K562 (cell line): ENCODE data around the gene MFSD11. TPM values are rescaled to one million over a fixed set of nuclear protein-coding genes. Genes with fewer than 3 reads are reported as not detected.

ENCODE experiments used
- ATAC-seq: fragments of 200-7000 bp; cut with Tn5 transposase; 3 replicates; pipeline ENCODE4 v1.9.1; 2020; ENCODE audit warnings: moderate library complexity
- BruUV-seq: library from RNA; stranded (reverse); fragments of 400-500 nt; replicated peaks from 2 replicates; lab custom pipeline; 2021; lab: Mats Ljungman, UMichigan
- CTCF ChIA-PET: fragments of 300-600 bp; formaldehyde crosslinking; extraction: SDS; loops from one replicate; lab custom pipeline; 2021; ENCODE audit warnings: low intra/inter-chr PET ratio; lab: Yijun Ruan, JAX
- POLR2A ChIA-PET: fragments of 300-600, 350-650 bp; sonication (Branson Sonifier 250); formaldehyde crosslinking; extraction: SDS; loops from one replicate; lab custom pipeline; 2021; ENCODE audit warnings: antibody characterized with exemption, inconsistent platforms; lab: Yijun Ruan, JAX
- DNase-seq, 4 experiments: peaks; one replicate each; pipeline versions ENCODE4 v3.0.0 to v3.0.0-alpha.2; 2011 to 2018; ENCODE audit warnings: low spot score in 3 of 4, mixed read lengths in 3 of 4; ENCODE audit errors: extremely low read depth in 1 of 4
- FAIRE-seq: peaks from 2 replicates; lab custom pipeline; 2011; peaks lifted over from hg19 to GRCh38; lab: Jason Lieb, UNC
- H2AFZ ChIP-seq: 2 replicates; pipeline ENCODE4 v1.6.0; 2011; ENCODE audit warnings: low read depth, low read length, control low read depth, inconsistent platforms
- H3K27ac ChIP-seq: fragments of 200-600 bp; 3 replicates; pipeline ENCODE4 v1.8.0; 2011; ENCODE audit warnings: low read depth, mild to moderate bottlenecking, control low read depth, inconsistent platforms, low read length, moderate library complexity, mixed read lengths; ENCODE audit errors: extremely low read depth
- H3K27me3 ChIP-seq, 2 experiments: fragments of 300-600 bp in 1 of 2; 2 replicates in 1 of 2; 3 replicates in 1 of 2; pipeline versions ENCODE4 v1.6.0 to v1.8.0; 2011; ENCODE audit warnings: inconsistent platforms in 2 of 2, low read length in 2 of 2, mild to moderate bottlenecking in 1 of 2, mixed read lengths in 1 of 2, moderate library complexity in 1 of 2; ENCODE audit not compliant: control insufficient read depth in 2 of 2, insufficient read depth in 2 of 2
- H3K36me3 ChIP-seq: fragments of 300-600 bp; 3 replicates; pipeline ENCODE4 v1.8.0; 2011; ENCODE audit warnings: mild to moderate bottlenecking, low read length, inconsistent platforms; ENCODE audit not compliant: control insufficient read depth, insufficient read depth
- H3K4me1 ChIP-seq, 2 experiments: fragments of 200-600 bp in 1 of 2; replicated peaks in 1 of 2; 2 replicates in 1 of 2; 3 replicates in 1 of 2; pipeline versions ENCODE4 v1.5.1 to v1.8.0; 2011; ENCODE audit warnings: inconsistent platforms in 2 of 2, low read length in 2 of 2, mild to moderate bottlenecking in 1 of 2, mixed read lengths in 1 of 2, moderate library complexity in 1 of 2; ENCODE audit not compliant: control insufficient read depth in 2 of 2, insufficient read depth in 2 of 2
- H3K4me2 ChIP-seq: 2 replicates; pipeline ENCODE4 v1.6.1; 2011; ENCODE audit warnings: low read length, control low read depth, inconsistent platforms, mixed read lengths; ENCODE audit not compliant: insufficient read depth
- H3K4me3 ChIP-seq: fragments of 200-600 bp; sonication (generic), shearing (Covaris generic); 2 replicates; pipeline ENCODE4 v1.5.1; 2016; ENCODE audit warnings: control low read depth, inconsistent platforms
- H3K79me2 ChIP-seq: fragments of 200-600 bp; 3 replicates; pipeline ENCODE4 v1.8.0; 2011; ENCODE audit warnings: low read length, inconsistent platforms; ENCODE audit not compliant: control insufficient read depth, insufficient read depth
- H3K9ac ChIP-seq, 2 experiments: 2 replicates each; pipeline versions ENCODE4 v1.6.0 to v1.6.1; 2011; ENCODE audit warnings: low read depth in 2 of 2, low read length in 2 of 2, control low read depth in 1 of 2, inconsistent platforms in 1 of 2, mild to moderate bottlenecking in 1 of 2, mixed read lengths in 1 of 2; ENCODE audit not compliant: insufficient read depth in 1 of 2
- H3K9me1 ChIP-seq: one replicate; pipeline ENCODE4 v1.6.0; 2011; ENCODE audit warnings: inconsistent platforms, mild to moderate bottlenecking, low read length, moderate library complexity; ENCODE audit not compliant: control insufficient read depth, insufficient read depth
- H3K9me3 ChIP-seq: replicated peaks from 2 replicates; pipeline ENCODE4 v1.5.1; 2011; ENCODE audit warnings: low read depth, low read length, inconsistent platforms; ENCODE audit not compliant: control insufficient read depth, insufficient read depth
- H4K20me1 ChIP-seq: replicated peaks from 2 replicates; pipeline ENCODE4 v1.6.1; 2011; ENCODE audit warnings: low read length, inconsistent platforms, mixed read lengths; ENCODE audit not compliant: control insufficient read depth, insufficient read depth
- ATF3 ChIP-seq, 2 experiments: fragments of 450-650 bp in 1 of 2; sonication (generic) in 1 of 2; formaldehyde crosslinking in 1 of 2; IDR thresholded peaks in 1 of 2; conservative IDR thresholded peaks in 1 of 2; 2 replicates each; pipeline versions ENCODE4 v1.6.1 to v1.8.1; 2016 to 2023; ENCODE audit warnings: mild to moderate bottlenecking in 2 of 2, moderate library complexity in 2 of 2, inconsistent platforms in 1 of 2, missing genetic modification reagents in 1 of 2
- CREM ChIP-seq: IDR thresholded peaks from 2 replicates; pipeline ENCODE4 v1.6.1; 2014; ENCODE audit warnings: antibody characterized with exemption, low read depth
- DMBX1 ChIP-seq: fragments of 250-450 bp; sonication (Bioruptor Pico); IDR thresholded peaks from 2 replicates; pipeline ENCODE4 v1.8.0; 2022; ENCODE audit warnings: inconsistent platforms, mild to moderate bottlenecking, moderate library complexity, borderline replicate concordance
- EGR1 ChIP-seq: fragments of 450-650 bp; conservative IDR thresholded peaks from 2 replicates; pipeline ENCODE4 v1.6.1; 2017; ENCODE audit warnings: mild to moderate bottlenecking
- ETV1 ChIP-seq: fragments of 450-650 bp; conservative IDR thresholded peaks from 2 replicates; pipeline ENCODE4 v1.6.1; 2016; ENCODE audit warnings: missing genetic modification characterization, control low read depth, low read depth, missing compliant biosample characterization
- MECOM ChIP-seq: fragments of 250-450 bp; sonication (Bioruptor Pico); IDR thresholded peaks from 2 replicates; pipeline ENCODE4 v1.8.0; 2022; ENCODE audit warnings: inconsistent platforms
- MEF2A ChIP-seq: IDR thresholded peaks from 2 replicates; pipeline ENCODE4 v1.6.1; 2011; ENCODE audit warnings: low read depth, mild to moderate bottlenecking, low read length, moderate library complexity; ENCODE audit not compliant: control insufficient read depth
- MLLT1 ChIP-seq, 2 experiments: fragments of 450-650 bp; IDR thresholded peaks; 2 replicates each; pipeline ENCODE4 v1.6.1; 2016
- PRDM10 ChIP-seq: fragments of 450-650 bp; IDR thresholded peaks from 2 replicates; pipeline ENCODE4 v1.6.1; 2018; ENCODE audit not compliant: partially characterized antibody
- SMARCA5 ChIP-seq: fragments of 450-650 bp; IDR thresholded peaks from 2 replicates; pipeline ENCODE4 v1.6.1; 2016
- SNIP1 ChIP-seq: fragments of 450-650 bp; IDR thresholded peaks from 2 replicates; pipeline ENCODE4 v1.7.1; 2017; ENCODE audit warnings: low read depth, mild to moderate bottlenecking
- SRSF3 ChIP-seq: fragments of 200-400 bp; formaldehyde crosslinking; IDR thresholded peaks from 2 replicates; pipeline ENCODE4 v1.6.1; 2016; ENCODE audit warnings: mild to moderate bottlenecking, low read length, moderate library complexity; ENCODE audit not compliant: insufficient read depth
- WGBS: fragments of 100-300 bp; shearing (Covaris generic); methylation state at CpG from one replicate; pipeline ENCODE4 v1.1.6; 2016; ENCODE audit warnings: low coverage, mixed read lengths; ENCODE audit not compliant: insufficient coverage; ENCODE audit errors: missing lambda C conversion rate; 5-methylcytosine and 5-hydroxymethylcytosine counted together
- in situ Hi-C: fragments of 300-500 bp; cut with MboI; formaldehyde crosslinking; loops from 4 replicates; pipeline ENCODE4 v1.15.0; 2018; ENCODE audit warnings: inconsistent platforms, mixed read lengths
- intact Hi-C: fragments of 100-400 bp; cut with micrococcal nuclease; formaldehyde crosslinking; loops from 2 replicates; pipeline ENCODE4 v1.14.2; 2022
- polyA plus RNA-seq, 8 experiments: library from polyadenylated mRNA; depleted of rRNA in 4 of 8; stranded (reverse) in 5 of 8; unstranded in 3 of 8; fragments of >200 nt; fragmentation: Nextera tagmentation in 2 of 8; fragmentation: Illumina TruSeq in 1 of 8; extraction: Ambion mirVana in 2 of 8; extraction: Trizol in 1 of 8; gene quantifications; 2 replicates each; pipeline versions ENCODE4 v1.2.1 to v1.2.3, GENCODE V29; 2011 to 2014; ENCODE audit warnings: inconsistent platforms in 1 of 8, missing spikeins in 1 of 8
- total RNA-seq, 7 experiments: library from RNA; depleted of rRNA in 6 of 7; stranded (reverse); fragments of >200 nt in 6 of 7; fragmentation: Illumina TruSeq in 2 of 7; extraction: Trizol in 2 of 7; gene quantifications; 2 replicates each; pipeline versions ENCODE4 v1.2.1 to v1.2.3, GENCODE V29; 2011 to 2021; ENCODE audit warnings: low replicate concordance in 1 of 7

Gene MFSD11
- total and polyA plus RNA-seq, 9 of the 15 experiments (the other 6 are each of a cell fraction or from before 2014, with no cell fraction given) = 14.4 to 24.5 (median 19.9) TPM

- peaks cover 15 to 37% of the 10 kb centered on the region in 2 experiments for H3K4me1 ChIP-seq
- H3K36me3 ChIP-seq = no peaks in the 10 kb centered on the region
- H3K4me3 ChIP-seq = no peak overlapping the region
- DNase-seq (no peak), ATAC-seq (no peak), FAIRE-seq (no peak)
- H3K9ac ChIP-seq = peak overlapping the region in 1 of 2 experiments; percentile 71; a peak in 1 of 4 replicates
- H3K27ac ChIP-seq = no peak overlapping the region
- no peaks in the 10 kb centered on the region for H3K79me2 ChIP-seq
- H2AFZ ChIP-seq = no peak overlapping the region
- ChIA-PET POLR2A (interaction anchor here (0.6 to 1.3 kb wide), 2 partner anchors 24 to 142 kb away, joined by 3 read pairs; no protein-coding TSS in a partner anchor), CTCF (no interaction called here)
- 45% methylated on average over 27 of the region's 33 CpGs for whole genome bisulfite sequencing
- H3K27me3 ChIP-seq = no peaks in the 10 kb centered on the region
- intact Hi-C loops = no loop called here
- in situ Hi-C loops = no loop called here
- BruUV-seq = no TSS peak
- H3K9me1 ChIP-seq = no peaks in the 10 kb centered on the region
- H4K20me1 ChIP-seq = 0 out of 2 replicates have a peak, but pooled peaks cover 3% of the 10 kb centered on the region
- no peak overlapping the region for H3K4me2 ChIP-seq
- H3K9me3 ChIP-seq = no peaks in the 10 kb centered on the region
- peak; percentile 8; the same call in 1 of the 2 replicates for TF ChIP-seq CREM
- TF ChIP-seq PRDM10 = no peak
- TF ChIP-seq MLLT1 (IDR thresholded peaks at IDR 0.05) = no peak
- peak; percentile 47 for TF ChIP-seq ATF3 (IDR thresholded peaks at IDR 0.05)
- no peak for TF ChIP-seq ATF3 (CRISPR knock-in tag; conservative IDR thresholded peaks at IDR 0.05)
- TF ChIP-seq EGR1 = peak; percentile 81
- peak; percentile 47; the same call in 1 of the 2 replicates for TF ChIP-seq MEF2A
- no peak for TF ChIP-seq SRSF3
- TF ChIP-seq DMBX1 = no peak
- TF ChIP-seq MECOM (CRISPR knock-in tag) = no peak
- no peak for TF ChIP-seq SMARCA5
- TF ChIP-seq SNIP1 = no peak
- TF ChIP-seq ETV1 (tag) = 0 out of 2 replicates have a peak, but pooled peaks have one; percentile 24
These were observed 37.1 kb upstream of the MFSD11 start for GRCh38 chr17:76700617-76701470.
